ENCODE data around the gene XRCC3.
A peak's percentile ranks its signal among the peaks of the same experiment; 100 is the strongest.

XRCC3 gene

DNA sequence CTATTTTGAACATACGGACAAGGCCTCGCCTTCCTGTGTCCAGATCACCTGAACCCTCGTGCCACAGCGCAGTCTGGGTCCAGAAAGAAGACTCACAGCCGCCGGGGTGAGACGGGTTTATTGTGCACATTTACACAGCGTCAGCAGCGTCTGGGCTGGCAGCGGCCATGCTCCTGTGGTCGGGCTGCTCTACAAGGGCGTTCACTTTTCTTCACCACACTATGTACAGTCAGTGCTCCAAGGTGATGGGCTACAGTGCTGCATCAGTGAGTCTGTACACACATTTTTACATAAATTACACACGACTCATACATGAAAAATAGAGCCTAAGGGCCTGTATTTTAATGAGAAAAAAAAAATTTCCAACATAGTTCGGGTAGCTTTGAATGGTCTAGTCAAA is 18.4 kb upstream of the XRCC3 start:
- no peak overlapping the region for H3K9ac ChIP-seq (ENCODE audit: low read length in 5 of 5)
- H3K27ac ChIP-seq (ENCODE audit: low read depth, low read length), result no peak overlapping the region
- H3K4me3 ChIP-seq (ENCODE audit: low read depth in 1 of 5, low read length in 5 of 5), result no peak overlapping the region
- peaks cover 6 to 59% (median 40%) of the 10 kb centered on the region in 5 donors for H3K4me1 ChIP-seq (ENCODE audit: control insufficient read depth in 5 of 5, insufficient read depth in 5 of 5, low read length in 5 of 5)
- no peaks in the 10 kb centered on the region for H3K27me3 ChIP-seq (ENCODE audit: control insufficient read depth in 5 of 5, insufficient read depth in 4 of 5, low read length in 5 of 5)
- H3K9me3 ChIP-seq (ENCODE audit: control insufficient read depth in 5 of 5, low read length in 5 of 5), result no peaks in the 10 kb centered on the region
- peaks cover 0 to 76% (median 62%) of the 10 kb centered on the region in 5 donors for H3K36me3 ChIP-seq (ENCODE audit: control insufficient read depth in 5 of 5, insufficient read depth in 5 of 5, low read length in 5 of 5)

DNA sequence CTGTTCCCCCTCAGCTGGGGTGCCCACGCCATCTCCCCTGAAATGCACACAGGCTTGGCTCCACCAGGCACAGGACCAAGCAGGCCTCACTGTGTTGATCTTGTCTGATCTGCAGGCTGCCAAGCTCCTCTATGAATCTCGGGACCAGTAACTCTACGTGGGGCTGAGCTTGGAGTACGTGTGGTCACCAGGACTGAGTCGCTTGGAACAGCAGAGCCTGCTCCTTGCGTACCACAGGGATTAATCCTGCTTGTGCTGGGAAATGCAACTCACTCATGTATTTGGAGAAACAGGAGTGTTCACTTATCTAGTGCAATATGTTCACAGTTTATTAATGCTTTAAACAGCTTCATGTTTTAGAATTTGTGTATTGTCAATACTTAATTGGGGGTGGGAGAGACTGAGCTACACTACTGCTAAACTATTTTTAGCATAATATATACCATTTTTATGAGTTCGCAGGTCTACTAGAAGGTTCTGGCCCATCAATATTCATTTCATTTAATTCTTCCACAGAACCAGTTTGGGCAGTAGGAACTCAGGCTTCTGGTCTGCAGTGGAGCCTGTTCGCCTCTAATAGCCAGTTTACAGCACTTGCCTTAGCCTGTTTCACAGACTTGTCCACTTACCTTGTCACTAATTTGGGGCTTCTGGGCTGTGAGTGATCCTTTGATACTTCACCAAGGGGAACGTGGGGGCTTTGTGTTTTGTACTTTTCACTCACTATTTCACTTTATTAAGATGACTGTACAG is 17.8 kb upstream of the XRCC3 start:
- H3K9me3 ChIP-seq (ENCODE audit: control insufficient read depth in 5 of 5, low read length in 5 of 5), result no peaks in the 10 kb centered on the region
- H3K4me1 ChIP-seq (ENCODE audit: control insufficient read depth in 5 of 5, insufficient read depth in 5 of 5, low read length in 5 of 5), result peaks cover 6 to 59% (median 40%) of the 10 kb centered on the region in 5 donors
- no peak overlapping the region for H3K9ac ChIP-seq (ENCODE audit: low read length in 5 of 5)
- H3K4me3 ChIP-seq (ENCODE audit: low read depth in 1 of 5, low read length in 5 of 5), result no peak overlapping the region
- peaks cover 0 to 77% (median 59%) of the 10 kb centered on the region in 5 donors for H3K36me3 ChIP-seq (ENCODE audit: control insufficient read depth in 5 of 5, insufficient read depth in 5 of 5, low read length in 5 of 5)
- H3K27ac ChIP-seq (ENCODE audit: low read depth, low read length), result no peak overlapping the region
- H3K27me3 ChIP-seq (ENCODE audit: control insufficient read depth in 5 of 5, insufficient read depth in 4 of 5, low read length in 5 of 5), result no peaks in the 10 kb centered on the region

DNA sequence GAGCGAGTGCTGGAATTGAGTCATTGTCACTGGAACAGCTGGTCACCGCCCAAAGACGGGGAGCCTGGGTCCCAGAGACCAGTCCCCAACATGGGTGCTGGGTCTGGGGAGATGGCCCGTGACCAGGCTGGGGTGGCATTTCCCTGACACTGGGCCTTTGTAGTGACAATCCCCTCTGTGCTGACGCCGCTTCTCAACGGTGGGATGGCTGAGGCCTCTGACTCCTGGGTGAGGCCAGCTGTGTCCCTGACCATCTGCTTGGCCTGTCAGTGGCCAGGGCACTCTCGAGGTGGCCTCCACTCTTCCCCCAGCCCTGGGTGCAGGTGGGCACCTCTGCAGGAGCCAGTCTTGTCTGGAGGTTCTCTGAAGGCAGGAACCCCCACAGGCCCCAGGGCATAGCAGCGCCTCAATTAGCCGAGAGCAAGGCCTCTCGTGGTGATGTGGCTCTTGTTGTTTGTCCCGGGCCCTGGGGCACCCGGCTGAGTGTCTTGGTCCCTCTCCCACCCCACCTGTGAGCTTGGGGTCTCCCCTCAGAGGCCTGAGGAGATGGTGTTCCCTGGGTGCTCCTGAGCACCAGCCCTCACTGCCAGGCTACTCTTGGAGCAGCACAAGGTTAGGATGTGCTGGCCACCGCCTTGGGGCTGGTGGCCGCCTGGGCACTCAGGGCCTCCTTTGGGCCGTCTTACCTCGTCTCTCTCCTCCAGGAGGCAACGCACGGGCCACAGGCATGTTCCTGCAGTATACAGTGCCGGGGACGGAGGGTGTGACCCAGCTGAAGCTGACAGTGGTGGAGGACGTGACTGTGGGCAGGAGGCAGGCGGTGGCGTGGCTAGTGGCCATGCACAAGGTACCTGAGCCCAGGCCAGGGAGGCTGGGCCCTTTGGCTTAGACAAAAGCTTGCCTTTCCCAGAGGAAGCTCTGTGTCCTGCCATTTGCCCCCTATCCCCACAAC is 16.9 kb upstream of the XRCC3 start:
- Histone ChIP-seq H3K4me1 (ENCODE audit: control insufficient read depth in 5 of 5, insufficient read depth in 5 of 5, low read length in 5 of 5) (peaks cover 6 to 53% (median 33%) of the 10 kb centered on the region in 5 donors), H3K4me3 (ENCODE audit: low read depth in 1 of 5, low read length in 5 of 5) (no peak overlapping the region), H3K27ac (ENCODE audit: low read depth, low read length) (no peak overlapping the region), H3K27me3 (ENCODE audit: control insufficient read depth in 5 of 5, insufficient read depth in 4 of 5, low read length in 5 of 5) (no peaks in the 10 kb centered on the region), H3K36me3 (ENCODE audit: control insufficient read depth in 5 of 5, insufficient read depth in 5 of 5, low read length in 5 of 5) (peaks cover 0 to 77% (median 60%) of the 10 kb centered on the region in 5 donors), H3K9me3 (ENCODE audit: control insufficient read depth in 5 of 5, low read length in 5 of 5) (no peaks in the 10 kb centered on the region), H3K9ac (ENCODE audit: low read length in 5 of 5) (peak overlapping the region in 1 of 5 donors; percentile 17)

DNA sequence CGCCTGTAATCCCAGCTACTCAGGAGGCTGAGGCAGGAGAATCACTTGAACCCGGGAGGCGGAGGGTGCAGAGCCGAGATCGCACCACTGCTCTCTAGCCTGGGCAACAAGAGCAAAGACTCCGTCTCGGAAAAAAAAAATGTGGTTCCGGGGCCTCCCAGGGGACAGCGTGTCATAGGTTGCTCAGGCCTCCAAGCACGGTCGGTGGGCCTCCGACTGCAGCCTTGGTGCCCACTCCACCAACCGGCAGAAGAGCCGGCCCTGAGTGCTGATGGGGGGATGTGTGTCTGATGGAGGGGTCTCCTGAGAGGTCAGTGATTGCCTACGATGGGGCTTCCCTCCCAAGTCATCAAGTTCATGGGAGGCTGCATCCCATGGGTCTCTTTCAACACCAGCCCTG is 16.2 kb upstream of the XRCC3 start:
- H3K36me3 ChIP-seq (ENCODE audit: control insufficient read depth in 5 of 5, insufficient read depth in 5 of 5, low read length in 5 of 5), result peaks cover 0 to 80% (median 63%) of the 10 kb centered on the region in 5 donors
- no peak overlapping the region for H3K4me3 ChIP-seq (ENCODE audit: low read depth in 1 of 5, low read length in 5 of 5)
- no peak overlapping the region for H3K27ac ChIP-seq (ENCODE audit: low read depth, low read length)
- H3K9me3 ChIP-seq (ENCODE audit: control insufficient read depth in 5 of 5, low read length in 5 of 5), result no peaks in the 10 kb centered on the region
- peaks cover 3 to 46% (median 26%) of the 10 kb centered on the region in 5 donors for H3K4me1 ChIP-seq (ENCODE audit: control insufficient read depth in 5 of 5, insufficient read depth in 5 of 5, low read length in 5 of 5)
- no peaks in the 10 kb centered on the region for H3K27me3 ChIP-seq (ENCODE audit: control insufficient read depth in 5 of 5, insufficient read depth in 4 of 5, low read length in 5 of 5)
- H3K9ac ChIP-seq (ENCODE audit: low read length in 5 of 5), result no peak overlapping the region

DNA sequence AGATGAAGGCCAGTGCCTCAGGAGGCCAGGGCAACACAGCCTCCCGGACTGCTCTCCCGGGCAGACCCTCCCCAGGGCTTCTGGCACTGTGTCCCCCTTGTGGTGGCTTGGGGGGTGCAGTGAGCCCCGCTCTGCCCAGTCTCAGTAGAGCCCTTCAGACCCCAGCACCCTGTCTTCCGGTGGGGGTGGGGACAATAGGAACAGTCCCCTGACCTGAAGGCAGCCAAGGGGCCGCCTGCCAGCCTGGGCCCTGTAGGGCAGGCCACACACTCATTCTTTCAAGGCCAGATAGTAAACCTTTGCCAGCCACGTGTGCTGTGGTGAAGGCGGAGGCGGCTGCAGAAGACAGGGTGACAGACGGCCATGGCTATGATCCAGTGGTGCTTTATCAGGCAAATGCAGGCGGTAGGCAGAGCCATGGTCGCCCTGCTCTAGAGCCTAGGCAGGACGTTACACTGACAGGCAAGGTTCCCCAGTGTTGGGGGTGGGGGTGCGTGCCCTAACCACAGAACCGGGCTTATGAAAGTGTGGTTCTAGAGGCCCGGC is 15.3 kb upstream of the XRCC3 start:
- H3K9me3 ChIP-seq (ENCODE audit: control insufficient read depth in 5 of 5, low read length in 5 of 5), result no peaks in the 10 kb centered on the region
- H3K27me3 ChIP-seq (ENCODE audit: control insufficient read depth in 5 of 5, insufficient read depth in 4 of 5, low read length in 5 of 5), result no peaks in the 10 kb centered on the region
- peaks cover 1 to 36% (median 18%) of the 10 kb centered on the region in 5 donors for H3K4me1 ChIP-seq (ENCODE audit: control insufficient read depth in 5 of 5, insufficient read depth in 5 of 5, low read length in 5 of 5)
- H3K27ac ChIP-seq (ENCODE audit: low read depth, low read length), result no peak overlapping the region
- H3K4me3 ChIP-seq (ENCODE audit: low read depth in 1 of 5, low read length in 5 of 5), result no peak overlapping the region
- peaks cover 0 to 84% (median 71%) of the 10 kb centered on the region in 5 donors for H3K36me3 ChIP-seq (ENCODE audit: control insufficient read depth in 5 of 5, insufficient read depth in 5 of 5, low read length in 5 of 5)
- no peak overlapping the region for H3K9ac ChIP-seq (ENCODE audit: low read length in 5 of 5)

DNA sequence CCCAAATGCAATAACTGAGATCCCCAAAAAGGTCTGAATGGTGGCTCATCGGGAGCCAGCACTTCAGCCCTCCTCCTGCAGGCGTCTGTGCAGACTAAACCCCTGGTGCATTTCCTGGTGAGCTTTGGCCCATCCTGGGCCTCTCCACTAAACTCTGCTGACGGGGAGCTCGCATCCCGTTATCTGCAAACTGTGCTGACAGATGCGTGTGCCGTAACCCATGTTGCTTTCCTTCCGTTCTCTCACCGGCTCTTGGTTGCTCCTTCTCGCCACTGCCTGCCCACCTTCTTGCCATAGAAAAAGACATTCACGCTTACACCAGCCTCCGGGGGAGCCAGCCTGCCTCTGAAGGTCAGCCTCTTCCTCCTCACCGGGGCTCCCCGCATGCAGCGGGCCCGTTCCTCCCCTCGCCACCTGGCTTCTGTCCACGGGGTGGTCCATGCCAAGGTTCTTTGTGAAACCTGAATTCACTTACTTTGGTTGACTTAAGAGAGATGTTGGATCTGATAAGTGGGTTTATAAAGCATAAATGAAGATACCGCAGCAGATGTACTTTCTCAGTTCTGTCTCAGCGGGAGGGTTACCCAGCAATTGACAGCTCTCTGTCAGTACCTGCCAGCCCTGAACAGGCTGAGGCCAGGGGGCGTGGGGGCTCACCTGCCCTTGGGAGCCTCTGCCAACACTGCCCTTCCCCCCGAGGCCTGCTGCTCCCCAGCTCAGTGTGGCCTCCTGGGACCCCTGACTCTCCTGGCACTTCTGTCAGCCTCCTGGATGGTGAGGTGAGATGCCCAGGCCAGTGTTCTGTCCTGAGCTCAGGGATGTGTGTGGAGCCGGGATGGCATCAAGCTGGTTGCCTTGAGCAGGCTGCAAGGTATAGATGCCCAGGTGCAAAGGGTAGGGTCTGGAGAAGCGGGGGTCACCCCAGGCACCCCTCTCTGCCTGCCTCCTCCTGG is 14.5 kb upstream of the XRCC3 start:
- Histone ChIP-seq H3K36me3 (ENCODE audit: control insufficient read depth in 5 of 5, insufficient read depth in 5 of 5, low read length in 5 of 5) (peaks cover 0 to 81% (median 71%) of the 10 kb centered on the region in 5 donors), H3K9ac (ENCODE audit: low read length in 5 of 5) (no peak overlapping the region), H3K9me3 (ENCODE audit: control insufficient read depth in 5 of 5, low read length in 5 of 5) (no peaks in the 10 kb centered on the region), H3K4me1 (ENCODE audit: control insufficient read depth in 5 of 5, insufficient read depth in 5 of 5, low read length in 5 of 5) (peaks cover 0 to 30% (median 12%) of the 10 kb centered on the region in 5 donors), H3K4me3 (ENCODE audit: low read depth in 1 of 5, low read length in 5 of 5) (no peak overlapping the region), H3K27me3 (ENCODE audit: control insufficient read depth in 5 of 5, insufficient read depth in 4 of 5, low read length in 5 of 5) (no peaks in the 10 kb centered on the region), H3K27ac (ENCODE audit: low read depth, low read length) (no peak overlapping the region)

DNA sequence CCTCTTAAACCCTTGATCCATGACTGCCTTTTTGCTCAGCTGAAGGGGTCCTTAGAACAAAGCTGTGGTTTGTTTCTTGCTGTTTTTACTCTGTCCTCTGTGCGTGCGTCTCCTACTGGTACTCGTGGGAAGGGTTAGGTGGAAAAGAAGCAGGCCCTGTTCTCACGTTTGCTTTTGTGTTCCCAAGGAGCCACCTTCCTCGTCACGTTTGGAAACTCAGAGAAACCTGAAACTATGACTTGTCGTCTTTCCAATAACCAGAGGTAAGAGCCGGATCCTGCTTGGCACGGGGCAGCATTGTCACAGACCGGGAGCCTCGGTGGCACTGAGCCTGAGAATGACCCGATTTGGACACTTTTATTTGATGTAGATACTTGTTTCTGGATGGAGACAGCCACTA is 13.5 kb upstream of the XRCC3 start:
- no peak overlapping the region for H3K27ac ChIP-seq (ENCODE audit: low read depth, low read length)
- no peaks in the 10 kb centered on the region for H3K9me3 ChIP-seq (ENCODE audit: control insufficient read depth in 5 of 5, low read length in 5 of 5)
- peaks cover 0 to 36% (median 19%) of the 10 kb centered on the region in 5 donors for H3K4me1 ChIP-seq (ENCODE audit: control insufficient read depth in 5 of 5, insufficient read depth in 5 of 5, low read length in 5 of 5)
- peaks cover 0 to 74% (median 63%) of the 10 kb centered on the region in 5 donors for H3K36me3 ChIP-seq (ENCODE audit: control insufficient read depth in 5 of 5, insufficient read depth in 5 of 5, low read length in 5 of 5)
- no peaks in the 10 kb centered on the region for H3K27me3 ChIP-seq (ENCODE audit: control insufficient read depth in 5 of 5, insufficient read depth in 4 of 5, low read length in 5 of 5)
- no peak overlapping the region for H3K9ac ChIP-seq (ENCODE audit: low read length in 5 of 5)
- no peak overlapping the region for H3K4me3 ChIP-seq (ENCODE audit: low read depth in 1 of 5, low read length in 5 of 5)

DNA sequence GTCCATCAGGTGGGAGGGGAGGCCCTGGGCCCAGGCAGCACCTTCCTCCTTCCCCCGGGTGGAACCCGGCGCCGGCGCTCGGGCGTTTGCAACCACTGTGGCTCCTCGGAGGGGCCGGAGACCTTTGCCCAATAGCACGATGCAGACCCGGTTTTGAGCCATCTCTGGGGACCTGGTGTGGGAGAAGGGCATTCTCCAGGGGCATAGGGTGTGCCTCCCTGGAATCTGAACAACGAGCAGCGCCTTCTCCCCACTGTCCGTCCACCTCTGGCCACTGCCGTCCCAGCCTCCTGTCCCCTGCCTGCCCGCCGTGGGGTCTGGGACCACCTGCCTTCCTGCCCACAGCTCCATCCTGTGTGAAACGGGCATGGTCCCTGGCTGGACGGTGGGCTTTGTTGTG is 12.9 kb upstream of the XRCC3 start:
- peaks cover 0 to 71% (median 57%) of the 10 kb centered on the region in 5 donors for H3K36me3 ChIP-seq (ENCODE audit: control insufficient read depth in 5 of 5, insufficient read depth in 5 of 5, low read length in 5 of 5)
- H3K4me1 ChIP-seq (ENCODE audit: control insufficient read depth in 5 of 5, insufficient read depth in 5 of 5, low read length in 5 of 5), result peaks cover 0 to 42% (median 25%) of the 10 kb centered on the region in 5 donors

DNA sequence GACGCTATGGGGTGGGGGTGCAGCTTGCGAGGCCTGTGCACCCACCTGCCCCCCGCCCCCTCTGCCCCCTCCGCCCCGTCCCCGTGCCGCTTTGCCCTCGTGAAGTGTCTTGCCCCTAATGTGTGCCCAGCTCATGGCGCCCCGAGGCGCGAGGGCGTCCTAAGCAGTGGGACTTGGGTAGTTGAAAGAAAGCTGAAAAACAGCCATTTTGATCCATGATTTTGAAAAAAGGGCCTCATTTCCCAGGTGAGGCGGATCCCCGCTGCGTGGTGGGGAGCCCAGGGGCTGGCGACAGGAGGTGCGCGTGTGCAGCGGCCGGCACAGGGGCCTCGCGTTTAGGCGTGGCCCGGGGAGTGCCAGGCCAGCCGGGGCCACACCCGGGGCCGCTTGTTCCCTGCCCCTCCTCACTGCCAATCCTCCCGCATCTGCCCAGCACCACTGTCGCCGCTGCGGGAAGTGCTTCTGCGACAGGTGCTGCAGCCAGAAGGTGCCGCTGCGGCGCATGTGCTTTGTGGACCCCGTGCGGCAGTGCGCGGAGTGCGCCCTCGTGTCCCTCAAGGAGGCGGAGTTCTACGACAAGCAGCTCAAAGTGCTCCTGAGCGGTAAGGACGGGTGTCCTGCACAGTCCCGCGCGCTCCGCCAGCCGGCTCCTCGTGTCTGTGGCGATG is 12.2 kb upstream of the XRCC3 start:
- Histone ChIP-seq H3K9ac (ENCODE audit: low read length in 5 of 5) (no peak overlapping the region), H3K4me3 (ENCODE audit: low read depth in 1 of 5, low read length in 5 of 5) (no peak overlapping the region), H3K4me1 (ENCODE audit: control insufficient read depth in 5 of 5, insufficient read depth in 5 of 5, low read length in 5 of 5) (peaks cover 2 to 44% (median 29%) of the 10 kb centered on the region in 5 donors), H3K27me3 (ENCODE audit: control insufficient read depth in 5 of 5, insufficient read depth in 4 of 5, low read length in 5 of 5) (no peaks in the 10 kb centered on the region), H3K27ac (ENCODE audit: low read depth, low read length) (no peak overlapping the region), H3K36me3 (ENCODE audit: control insufficient read depth in 5 of 5, insufficient read depth in 5 of 5, low read length in 5 of 5) (peaks cover 0 to 64% (median 50%) of the 10 kb centered on the region in 5 donors), H3K9me3 (ENCODE audit: control insufficient read depth in 5 of 5, low read length in 5 of 5) (no peaks in the 10 kb centered on the region)

More for the DNA sequence above, 12.9 kb upstream of the XRCC3 start:
- Histone ChIP-seq H3K27me3 (ENCODE audit: control insufficient read depth in 5 of 5, insufficient read depth in 4 of 5, low read length in 5 of 5) (no peaks in the 10 kb centered on the region), H3K4me3 (ENCODE audit: low read depth in 1 of 5, low read length in 5 of 5) (no peak overlapping the region), H3K9me3 (ENCODE audit: control insufficient read depth in 5 of 5, low read length in 5 of 5) (no peaks in the 10 kb centered on the region), H3K9ac (ENCODE audit: low read length in 5 of 5) (no peak overlapping the region), H3K27ac (ENCODE audit: low read depth, low read length) (no peak overlapping the region)

Measured in subcutaneous abdominal adipose tissue (tissue), 5 donors.